C4-2B (cell line): ENCODE measurements around the gene C20orf141.

Source experiments
- ZFX ChIP-seq: fragments of 450-650 bp; IDR thresholded peaks from 2 replicates; pipeline ENCODE4 v1.6.1; 2017
- TF ChIP-seq, protein P1 (sequence below): fragments of 450-650 bp; conservative IDR thresholded peaks from 2 replicates; pipeline ENCODE4 v1.5.1; 2017; ENCODE audit warnings: mild to moderate bottlenecking

DNA sequence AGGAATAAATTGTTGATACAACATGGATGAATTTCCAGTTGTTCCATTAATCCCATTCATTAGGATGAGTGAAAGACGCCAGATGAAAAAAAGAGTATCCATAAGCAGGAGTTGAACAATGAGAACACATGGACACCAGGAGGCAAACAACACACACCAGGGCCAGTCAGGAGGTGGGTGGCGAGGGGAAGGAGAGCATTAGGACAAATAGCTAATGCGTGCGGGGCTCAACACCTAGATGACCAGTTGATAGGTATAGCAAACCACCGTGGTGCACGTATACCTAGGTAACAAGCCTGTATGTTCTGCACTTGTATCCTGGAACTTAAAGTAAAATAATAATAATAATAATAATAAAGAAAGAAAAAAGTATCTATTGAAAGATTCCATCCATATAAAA is 14.6 kb downstream of the C20orf141 start:
- TF ChIP-seq, protein P1, sequence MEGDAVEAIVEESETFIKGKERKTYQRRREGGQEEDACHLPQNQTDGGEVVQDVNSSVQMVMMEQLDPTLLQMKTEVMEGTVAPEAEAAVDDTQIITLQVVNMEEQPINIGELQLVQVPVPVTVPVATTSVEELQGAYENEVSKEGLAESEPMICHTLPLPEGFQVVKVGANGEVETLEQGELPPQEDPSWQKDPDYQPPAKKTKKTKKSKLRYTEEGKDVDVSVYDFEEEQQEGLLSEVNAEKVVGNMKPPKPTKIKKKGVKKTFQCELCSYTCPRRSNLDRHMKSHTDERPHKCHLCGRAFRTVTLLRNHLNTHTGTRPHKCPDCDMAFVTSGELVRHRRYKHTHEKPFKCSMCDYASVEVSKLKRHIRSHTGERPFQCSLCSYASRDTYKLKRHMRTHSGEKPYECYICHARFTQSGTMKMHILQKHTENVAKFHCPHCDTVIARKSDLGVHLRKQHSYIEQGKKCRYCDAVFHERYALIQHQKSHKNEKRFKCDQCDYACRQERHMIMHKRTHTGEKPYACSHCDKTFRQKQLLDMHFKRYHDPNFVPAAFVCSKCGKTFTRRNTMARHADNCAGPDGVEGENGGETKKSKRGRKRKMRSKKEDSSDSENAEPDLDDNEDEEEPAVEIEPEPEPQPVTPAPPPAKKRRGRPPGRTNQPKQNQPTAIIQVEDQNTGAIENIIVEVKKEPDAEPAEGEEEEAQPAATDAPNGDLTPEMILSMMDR: no peak
- no peak for TF ChIP-seq ZFX
